NK-92 (cell line): ENCODE data around the gene LRRC17.

Experiments
- DNase-seq: peaks from one replicate; lab custom pipeline; 2025; ENCODE audit not compliant: unreplicated experiment; lab: John Stamatoyannopoulos, UW

LRRC17 gene

GRCh38 chr7:102912742-102913141, at the start of gene LRRC17:
Gene LRRC17 (plus strand): TSS chr7:102913000. CDS start chr7:102933914, 20,914 bp downstream.
- no peak for DNase-seq

GRCh38 chr7:102864958-102865357, 47.8 kb upstream of the LRRC17 start:
- DNase-seq, result no peak

GRCh38 chr7:102866535-102867215, 46.1 kb upstream of the LRRC17 start:
- no peak for DNase-seq

- no peak for DNase-seq
Measured at GRCh38 chr7:102869195-102869594, 43.6 kb upstream of the LRRC17 start.

- DNase-seq, result no peak
Measured at GRCh38 chr7:102872460-102872859, 40.3 kb upstream of the LRRC17 start.

GRCh38 chr7:102873470-102874165, 39.2 kb upstream of the LRRC17 start:
- no peak for DNase-seq

GRCh38 chr7:102874166-102874829, 38.5 kb upstream of the LRRC17 start:
- DNase-seq, result no peak

- DNase-seq, result no peak
Measured at GRCh38 chr7:102874966-102875365, 37.8 kb upstream of the LRRC17 start.

GRCh38 chr7:102875700-102876295, 37.0 kb upstream of the LRRC17 start:
- DNase-seq, result no peak

GRCh38 chr7:102883098-102883860, 29.5 kb upstream of the LRRC17 start:
- DNase-seq, result no peak

GRCh38 chr7:102888561-102889233, 24.1 kb upstream of the LRRC17 start:
- DNase-seq, result no peak

GRCh38 chr7:102889851-102890250, 22.9 kb upstream of the LRRC17 start:
- no peak for DNase-seq

- DNase-seq, result no peak
Measured at GRCh38 chr7:102890292-102890970, 22.4 kb upstream of the LRRC17 start.

- no peak for DNase-seq
Measured at GRCh38 chr7:102890971-102891692, 21.7 kb upstream of the LRRC17 start.

GRCh38 chr7:102891693-102892261, 21.0 kb upstream of the LRRC17 start:
- DNase-seq, result no peak

GRCh38 chr7:102892631-102893278, 20.0 kb upstream of the LRRC17 start:
- DNase-seq, result no peak

GRCh38 chr7:102895602-102896001, 17.2 kb upstream of the LRRC17 start:
- DNase-seq, result no peak

GRCh38 chr7:102896585-102896984, 16.2 kb upstream of the LRRC17 start:
- DNase-seq, result no peak
